PC-3 (cell line): ENCODE data around the gene LYPD3.

ENCODE experiments used
- EZH2 ChIP-seq: fragments of 300-600 bp; sonication (generic); IDR thresholded peaks from one replicate; pipeline ENCODE4 v1.6.1; 2017; ENCODE audit warnings: antibody characterized with exemption, mild to moderate bottlenecking, low read length; ENCODE audit not compliant: unreplicated experiment
- EZH2phosphoT487 ChIP-seq: fragments of 300-600 bp; sonication (generic); IDR thresholded peaks from 2 replicates; pipeline ENCODE4 v1.6.1; 2018; ENCODE audit warnings: mild to moderate bottlenecking, antibody characterized with exemption, low read length, borderline replicate concordance
- TF ChIP-seq, protein P1 (sequence below): fragments of 300-600 bp; sonication (generic); conservative IDR thresholded peaks from 2 replicates; pipeline ENCODE4 v1.5.1; 2017; ENCODE audit warnings: antibody characterized with exemption, low read depth, mild to moderate bottlenecking, low read length

- TF ChIP-seq, protein P1, sequence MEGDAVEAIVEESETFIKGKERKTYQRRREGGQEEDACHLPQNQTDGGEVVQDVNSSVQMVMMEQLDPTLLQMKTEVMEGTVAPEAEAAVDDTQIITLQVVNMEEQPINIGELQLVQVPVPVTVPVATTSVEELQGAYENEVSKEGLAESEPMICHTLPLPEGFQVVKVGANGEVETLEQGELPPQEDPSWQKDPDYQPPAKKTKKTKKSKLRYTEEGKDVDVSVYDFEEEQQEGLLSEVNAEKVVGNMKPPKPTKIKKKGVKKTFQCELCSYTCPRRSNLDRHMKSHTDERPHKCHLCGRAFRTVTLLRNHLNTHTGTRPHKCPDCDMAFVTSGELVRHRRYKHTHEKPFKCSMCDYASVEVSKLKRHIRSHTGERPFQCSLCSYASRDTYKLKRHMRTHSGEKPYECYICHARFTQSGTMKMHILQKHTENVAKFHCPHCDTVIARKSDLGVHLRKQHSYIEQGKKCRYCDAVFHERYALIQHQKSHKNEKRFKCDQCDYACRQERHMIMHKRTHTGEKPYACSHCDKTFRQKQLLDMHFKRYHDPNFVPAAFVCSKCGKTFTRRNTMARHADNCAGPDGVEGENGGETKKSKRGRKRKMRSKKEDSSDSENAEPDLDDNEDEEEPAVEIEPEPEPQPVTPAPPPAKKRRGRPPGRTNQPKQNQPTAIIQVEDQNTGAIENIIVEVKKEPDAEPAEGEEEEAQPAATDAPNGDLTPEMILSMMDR = no peak
- no peak for TF ChIP-seq EZH2
- TF ChIP-seq EZH2phosphoT487 = no peak
Observed at GRCh38 chr19:43445426-43445825, 20.0 kb downstream of the LYPD3 start.
